ENCODE data around the gene EPAS1.

The EPAS1 gene

GRCh38 chr2:46333912-46334311 lies 36.7 kb downstream of the EPAS1 start:
- no peak for DNase-seq (ENCODE audit: low spot score)
- TF ChIP-seq CTCF (IDR thresholded peaks at IDR 0.05; ENCODE audit: borderline replicate concordance, control extremely low read depth, extremely low read depth, insufficient read depth, missing control alignments): no peak
- in situ Hi-C loops (cut with MboI; ENCODE audit: low sequenced_read_pairs, unreplicated experiment): no loop called here

DNA sequence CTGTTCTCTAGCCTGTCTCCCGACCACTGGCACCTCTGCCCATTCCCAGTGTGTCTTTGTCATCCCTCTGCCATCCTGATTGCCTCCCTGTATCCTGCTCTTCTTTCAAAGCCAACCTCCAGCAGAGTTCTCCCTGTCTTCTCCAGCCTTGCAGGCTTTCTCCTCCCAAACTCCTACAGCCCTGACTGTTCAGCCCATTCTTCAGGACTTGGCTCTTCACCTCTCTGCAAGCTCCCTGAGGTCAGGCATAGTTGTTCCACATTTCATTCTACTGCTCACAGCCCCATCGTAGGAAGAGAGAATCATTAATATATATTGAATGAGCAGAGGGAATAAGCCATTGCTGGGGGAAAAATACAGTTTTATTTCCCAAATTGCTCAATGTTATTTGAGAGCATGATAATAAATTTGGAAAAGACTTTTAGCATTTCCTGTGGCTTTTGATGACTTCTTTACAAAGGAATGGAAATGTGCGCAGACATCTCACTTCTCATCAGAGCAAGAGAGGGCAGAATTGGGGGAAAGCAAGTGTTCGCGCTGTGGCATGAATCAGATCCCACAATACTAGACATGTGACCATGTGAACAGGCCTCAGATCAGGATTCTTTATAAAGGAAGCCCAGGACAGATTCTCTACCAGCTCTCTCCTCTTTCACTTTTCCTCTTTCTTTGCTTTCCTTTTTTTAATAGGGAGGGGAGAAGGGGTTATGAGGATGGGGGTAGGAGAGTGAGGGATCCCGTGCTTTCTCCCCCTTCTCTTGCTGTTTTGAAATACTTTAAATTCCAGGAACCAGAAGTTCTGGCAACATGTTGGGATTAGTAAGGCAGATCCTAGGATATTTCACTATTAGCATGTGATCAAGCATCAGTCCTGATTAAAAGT lies 37.4 kb downstream of the EPAS1 start:
- no peak for TF ChIP-seq CTCF (IDR thresholded peaks at IDR 0.05; ENCODE audit: borderline replicate concordance, control extremely low read depth, extremely low read depth, insufficient read depth, missing control alignments)
- DNase-seq (ENCODE audit: low spot score): no peak
- in situ Hi-C loops (cut with MboI; ENCODE audit: low sequenced_read_pairs, unreplicated experiment): no loop called here

DNA sequence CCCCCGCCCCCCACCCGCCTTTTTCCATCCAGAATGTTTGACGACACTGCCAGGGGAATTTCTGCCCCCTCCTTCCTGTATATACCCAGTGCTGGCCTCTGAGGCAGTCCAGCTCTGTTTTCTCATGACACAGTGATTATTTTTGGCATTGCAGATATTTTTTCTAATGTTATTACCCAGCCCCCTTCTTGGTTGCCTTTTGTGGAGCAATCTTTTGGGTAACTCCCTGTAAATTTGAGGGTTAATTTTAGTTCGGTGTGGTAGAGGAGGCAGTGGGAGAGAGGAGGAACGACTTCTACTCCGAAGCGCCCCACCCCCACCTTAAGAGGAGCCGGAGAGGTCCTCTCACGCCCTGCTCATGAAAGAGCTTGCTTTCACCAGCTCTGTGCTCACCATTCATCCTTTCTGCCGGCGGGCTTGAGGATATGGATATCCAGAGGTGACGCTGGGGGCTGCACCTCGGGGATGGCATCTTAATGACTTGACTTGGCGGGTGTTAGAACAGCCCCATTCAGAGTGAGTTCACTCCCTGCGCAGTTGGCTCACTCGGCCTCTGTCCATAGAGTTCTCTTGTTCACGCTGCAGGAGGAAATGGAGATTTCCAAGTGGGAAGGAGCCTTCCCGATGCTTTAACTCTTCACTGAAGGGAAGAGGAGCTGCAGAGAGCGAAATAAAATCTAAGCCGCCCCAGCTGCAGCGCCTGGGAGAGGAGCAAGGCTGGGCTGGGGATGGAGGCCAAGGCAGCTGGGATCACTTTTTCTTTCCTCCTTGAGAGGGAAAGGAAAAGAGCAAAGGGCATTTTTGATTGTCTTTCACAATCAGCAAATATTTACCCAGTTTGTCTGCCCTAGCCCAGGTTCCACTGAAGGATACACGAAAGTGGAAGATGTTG lies 38.4 kb downstream of the EPAS1 start:
- no peak for DNase-seq (ENCODE audit: low spot score)
- in situ Hi-C loops (cut with MboI; ENCODE audit: low sequenced_read_pairs, unreplicated experiment): no loop called here
- no peak for TF ChIP-seq CTCF (IDR thresholded peaks at IDR 0.05; ENCODE audit: borderline replicate concordance, control extremely low read depth, extremely low read depth, insufficient read depth, missing control alignments)

DNA sequence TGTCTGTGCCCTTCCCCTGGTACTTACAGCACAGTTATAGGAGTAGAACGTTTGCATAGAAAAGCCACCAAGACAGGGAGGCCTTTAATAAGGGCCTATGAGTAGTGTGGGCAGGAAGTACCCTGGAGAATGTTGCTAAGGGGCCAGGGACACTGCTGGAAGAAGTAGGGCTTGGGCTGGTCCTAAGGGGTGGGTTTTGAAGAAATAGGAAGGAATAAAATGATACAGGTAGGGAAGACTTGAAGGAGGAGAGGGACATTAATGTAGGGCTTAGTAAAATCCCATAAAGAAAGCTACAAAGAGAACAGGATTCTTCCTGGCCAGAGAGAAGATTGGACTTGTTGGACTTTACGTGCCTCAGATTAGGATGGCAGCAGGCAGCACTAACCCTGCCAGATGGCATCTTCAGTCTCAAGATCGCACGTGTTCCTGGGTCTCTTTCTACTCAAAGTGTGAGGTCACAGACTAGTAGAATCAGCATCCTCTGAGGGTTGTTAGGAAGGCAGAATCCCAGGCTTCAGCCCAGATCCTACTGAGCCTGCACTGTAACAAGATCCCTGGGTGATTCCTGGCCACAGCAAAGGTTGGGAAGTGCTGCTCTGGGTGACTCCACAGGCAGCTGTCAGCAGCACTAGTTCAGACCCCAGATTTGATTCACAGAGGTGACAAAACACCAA lies 39.2 kb downstream of the EPAS1 start:
- no peak for DNase-seq (ENCODE audit: low spot score)
- TF ChIP-seq CTCF (IDR thresholded peaks at IDR 0.05; ENCODE audit: borderline replicate concordance, control extremely low read depth, extremely low read depth, insufficient read depth, missing control alignments): no peak
- in situ Hi-C loops (cut with MboI; ENCODE audit: low sequenced_read_pairs, unreplicated experiment): no loop called here

DNA sequence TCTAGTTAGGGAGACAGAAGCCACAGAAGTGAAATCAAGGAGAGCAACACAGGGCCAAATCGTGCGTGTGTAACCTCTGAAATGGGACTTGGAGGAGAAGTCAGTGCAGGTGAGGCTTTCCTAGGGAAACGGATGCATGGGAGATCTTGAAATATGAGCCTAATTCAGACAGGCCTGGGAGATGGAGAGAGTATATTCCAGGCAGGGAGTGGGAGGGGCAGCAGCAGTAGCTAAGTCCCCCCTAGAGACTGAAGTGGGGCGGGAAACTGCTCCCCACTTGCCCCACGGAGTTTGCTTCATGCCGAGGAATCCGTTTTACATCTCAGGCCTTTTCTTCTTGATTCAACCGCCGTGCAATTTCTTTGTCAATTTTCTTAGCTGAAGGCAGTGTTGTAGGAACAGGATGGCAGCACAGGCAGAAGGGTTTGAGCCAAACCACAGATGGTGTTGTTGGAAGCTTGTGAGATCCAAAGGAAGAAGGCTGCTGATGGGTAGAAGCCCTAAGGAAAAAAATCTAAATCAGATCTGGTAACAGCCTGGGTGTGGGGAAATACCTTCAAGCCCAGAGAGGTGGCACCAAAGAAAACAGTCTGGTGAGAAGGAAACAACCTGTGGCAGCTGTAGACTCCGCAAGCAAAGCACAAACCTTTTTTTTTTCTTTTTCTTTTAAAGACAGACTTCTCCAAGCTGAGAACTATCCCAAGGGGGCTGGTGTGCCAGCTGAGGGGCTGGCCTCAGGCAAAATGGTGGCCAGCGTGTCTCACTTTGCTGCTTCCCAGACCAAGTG lies 40.2 kb downstream of the EPAS1 start:
- in situ Hi-C loops (cut with MboI; ENCODE audit: low sequenced_read_pairs, unreplicated experiment): no loop called here
- DNase-seq (ENCODE audit: low spot score): no peak
- no peak for TF ChIP-seq CTCF (IDR thresholded peaks at IDR 0.05; ENCODE audit: borderline replicate concordance, control extremely low read depth, extremely low read depth, insufficient read depth, missing control alignments)

All from GM13976 (cell line).